Measurements from ENCODE around the gene PPEF2.

The PPEF2 gene

DNA sequence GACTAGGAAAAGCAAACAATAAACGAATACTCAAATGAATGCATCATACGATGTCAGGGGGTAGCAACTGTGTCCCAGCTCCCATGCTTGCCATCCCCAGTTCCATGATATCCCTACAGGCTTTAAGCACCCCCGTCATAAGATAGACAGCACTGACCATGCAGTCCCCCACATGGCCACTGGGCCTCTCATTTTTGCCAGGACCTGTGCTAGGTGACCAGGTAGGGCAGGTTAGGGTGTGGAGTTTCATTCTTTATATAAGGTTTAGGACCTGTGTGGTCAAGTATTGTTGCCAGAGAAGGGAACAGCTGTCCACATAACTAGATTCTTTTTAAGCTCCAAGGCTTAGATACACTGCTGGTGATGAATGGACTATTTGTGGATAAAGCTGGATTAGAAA lies 9.7 kb downstream of the PPEF2 start:
- FAIRE-seq (no peak), DNase-seq (ENCODE audit: insufficient read length) (no peak)
- no peak for TF ChIP-seq TAF1 (IDR thresholded peaks at IDR 0.05; ENCODE audit: borderline replicate concordance, low read depth, low read length)
- TF ChIP-seq POLR2AphosphoS5 (IDR thresholded peaks at IDR 0.05; ENCODE audit: low read depth, low read length) = no peak
- TF ChIP-seq POLR2A (IDR thresholded peaks at IDR 0.05; ENCODE audit: low read depth, low read length) = no peak

DNA sequence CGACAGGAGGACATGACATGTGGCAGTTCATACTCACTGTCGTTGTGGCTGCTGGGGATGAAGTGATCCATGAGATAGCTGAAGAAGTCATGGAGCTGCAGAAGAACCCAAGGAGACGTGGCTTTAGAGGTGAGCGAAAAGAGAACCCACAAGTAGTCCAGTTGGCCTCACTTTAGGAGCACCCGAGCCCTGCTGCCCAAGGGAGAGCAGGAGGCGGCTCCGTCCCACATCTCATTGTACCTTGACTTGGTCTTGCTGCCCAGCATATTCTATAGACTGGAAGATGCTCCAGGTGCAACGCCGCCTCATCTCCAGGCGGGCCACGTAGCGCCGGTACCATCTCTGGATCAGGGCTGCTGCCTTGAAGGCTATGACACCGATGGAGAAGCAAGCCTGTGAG lies 10.6 kb downstream of the PPEF2 start:
- DNase-seq (ENCODE audit: insufficient read length) (no peak), FAIRE-seq (no peak)
- TF ChIP-seq POLR2AphosphoS5 (IDR thresholded peaks at IDR 0.05; ENCODE audit: low read depth, low read length) (no peak), TAF1 (IDR thresholded peaks at IDR 0.05; ENCODE audit: borderline replicate concordance, low read depth, low read length) (no peak), POLR2A (IDR thresholded peaks at IDR 0.05; ENCODE audit: low read depth, low read length) (no peak)

DNA sequence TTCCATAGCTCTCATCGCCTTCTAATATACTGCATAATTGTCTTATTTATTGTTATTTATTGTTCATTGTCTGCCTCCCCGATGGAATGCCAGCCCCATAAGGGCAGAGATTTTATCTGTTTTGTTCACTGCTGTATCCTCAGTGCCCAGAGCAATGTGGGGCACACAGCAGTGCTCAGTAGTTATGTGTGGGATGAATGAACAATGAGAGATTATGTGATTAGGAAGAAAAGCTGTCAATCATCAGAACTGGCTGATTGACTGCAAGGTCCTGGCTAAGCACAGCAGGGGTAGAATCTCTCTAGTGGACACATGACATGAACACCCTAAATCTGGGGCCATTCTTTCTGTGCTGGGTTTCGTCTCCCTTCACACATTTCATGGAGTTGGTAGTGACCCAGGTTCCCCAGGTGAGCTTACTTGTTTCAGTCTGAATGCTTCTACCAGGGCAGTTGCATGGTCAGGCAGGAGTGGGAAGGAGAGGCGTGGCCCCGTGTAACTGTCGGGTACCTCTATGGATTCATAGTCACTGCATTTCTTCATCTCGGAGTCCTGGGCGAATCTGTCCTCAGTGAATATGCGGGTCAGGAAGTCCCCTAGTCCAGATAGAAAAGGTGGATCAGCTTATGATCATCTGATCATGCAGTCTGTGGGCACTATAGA lies 12.6 kb downstream of the PPEF2 start:
- FAIRE-seq (no peak), DNase-seq (ENCODE audit: insufficient read length) (no peak)
- no peak for TF ChIP-seq POLR2AphosphoS5 (IDR thresholded peaks at IDR 0.05; ENCODE audit: low read depth, low read length)
- TF ChIP-seq POLR2A (IDR thresholded peaks at IDR 0.05; ENCODE audit: low read depth, low read length) = no peak
- no peak for TF ChIP-seq TAF1 (IDR thresholded peaks at IDR 0.05; ENCODE audit: borderline replicate concordance, low read depth, low read length)

- DNase-seq (ENCODE audit: insufficient read length) = no peak
- no peak for FAIRE-seq
- TF ChIP-seq POLR2A (IDR thresholded peaks at IDR 0.05; ENCODE audit: low read depth, low read length) (no peak), TAF1 (IDR thresholded peaks at IDR 0.05; ENCODE audit: borderline replicate concordance, low read depth, low read length) (no peak), POLR2AphosphoS5 (IDR thresholded peaks at IDR 0.05; ENCODE audit: low read depth, low read length) (no peak)
Observed at GRCh38 chr4:75886104-75886503, 16.1 kb downstream of the PPEF2 start.

GRCh38 chr4:75881476-75881875 lies 20.8 kb downstream of the PPEF2 start:
- DNase-seq (ENCODE audit: insufficient read length) = no peak
- TF ChIP-seq TAF1 (IDR thresholded peaks at IDR 0.05; ENCODE audit: borderline replicate concordance, low read depth, low read length) (no peak), POLR2AphosphoS5 (IDR thresholded peaks at IDR 0.05; ENCODE audit: low read depth, low read length) (no peak), POLR2A (IDR thresholded peaks at IDR 0.05; ENCODE audit: low read depth, low read length) (no peak)
- no peak for FAIRE-seq

DNA sequence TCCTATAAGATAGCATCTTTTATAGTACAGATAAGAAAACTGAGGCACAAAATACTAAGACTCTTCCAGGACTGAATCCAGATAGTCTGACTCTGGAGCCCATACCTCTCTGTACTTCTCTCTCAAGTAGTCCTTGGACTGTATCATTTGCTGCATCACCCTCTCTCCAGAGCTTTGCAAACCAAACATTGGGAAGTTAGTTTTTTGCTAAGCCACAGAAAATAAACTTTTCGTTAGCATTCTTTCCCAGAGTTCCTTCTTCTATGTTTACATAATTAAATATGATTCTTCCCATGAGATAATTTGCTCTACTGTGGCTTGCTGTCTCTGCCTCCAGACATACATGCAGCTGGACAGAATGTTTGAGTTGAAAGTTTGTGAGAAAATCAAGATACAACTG lies 22.0 kb downstream of the PPEF2 start:
- DNase-seq (ENCODE audit: insufficient read length) = no peak
- TF ChIP-seq TAF1 (IDR thresholded peaks at IDR 0.05; ENCODE audit: borderline replicate concordance, low read depth, low read length) (no peak), POLR2AphosphoS5 (IDR thresholded peaks at IDR 0.05; ENCODE audit: low read depth, low read length) (no peak), POLR2A (IDR thresholded peaks at IDR 0.05; ENCODE audit: low read depth, low read length) (no peak)
- FAIRE-seq = no peak

GRCh38 chr4:75878246-75878756 lies 24.0 kb downstream of the PPEF2 start:
- TF ChIP-seq TAF1 (IDR thresholded peaks at IDR 0.05; ENCODE audit: borderline replicate concordance, low read depth, low read length) (no peak), POLR2A (IDR thresholded peaks at IDR 0.05; ENCODE audit: low read depth, low read length) (no peak), POLR2AphosphoS5 (IDR thresholded peaks at IDR 0.05; ENCODE audit: low read depth, low read length) (no peak)
- no peak for DNase-seq (ENCODE audit: insufficient read length)
- FAIRE-seq = no peak

DNA sequence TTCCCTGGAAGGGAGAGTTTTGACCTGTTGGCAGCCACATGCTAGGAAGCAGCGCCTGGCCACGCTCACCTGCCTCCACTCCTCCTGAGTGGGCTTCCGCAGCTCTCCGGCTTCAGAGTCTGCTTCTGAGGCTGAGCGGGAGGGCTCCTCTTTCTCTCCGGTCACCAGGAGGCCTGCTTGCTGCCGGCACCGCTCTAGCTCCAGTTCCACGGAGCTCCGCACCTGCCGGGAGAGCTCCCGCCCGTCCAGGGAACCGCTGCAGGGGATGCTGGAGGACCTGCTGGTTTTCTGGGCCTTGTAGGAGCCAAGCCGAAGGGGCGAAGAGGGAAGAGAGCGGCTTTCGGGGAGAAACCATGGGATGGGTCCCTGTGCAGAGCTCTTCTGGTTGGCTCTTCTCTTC lies 26.0 kb downstream of the PPEF2 start:
- FAIRE-seq = no peak
- no peak for TF ChIP-seq POLR2AphosphoS5 (IDR thresholded peaks at IDR 0.05; ENCODE audit: low read depth, low read length)

DNA sequence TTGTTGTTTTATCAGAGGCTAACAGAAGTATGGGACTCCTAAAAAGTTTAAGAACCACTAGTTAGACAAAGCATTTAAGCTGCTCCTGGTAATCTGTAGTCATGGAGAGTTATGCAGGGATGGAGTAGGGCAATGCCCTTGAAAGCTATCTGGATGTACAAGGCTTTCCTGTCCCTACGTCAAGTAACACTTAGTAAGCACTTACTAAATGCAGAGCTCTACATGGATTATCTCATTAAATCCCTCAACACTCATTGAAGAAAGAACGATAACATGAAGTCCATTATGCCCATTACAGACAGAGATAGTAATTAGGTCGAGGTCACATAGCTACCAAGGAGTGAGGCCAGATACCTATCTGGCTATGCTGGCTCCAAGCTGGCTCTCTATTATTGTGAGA lies 33.2 kb downstream of the PPEF2 start:
- DNase-seq (ENCODE audit: insufficient read length) (no peak), FAIRE-seq (no peak)
- TF ChIP-seq TAF1 (IDR thresholded peaks at IDR 0.05; ENCODE audit: borderline replicate concordance, low read depth, low read length) (no peak), POLR2A (IDR thresholded peaks at IDR 0.05; ENCODE audit: low read depth, low read length) (no peak), POLR2AphosphoS5 (IDR thresholded peaks at IDR 0.05; ENCODE audit: low read depth, low read length) (no peak)

More for the DNA sequence above, 26.0 kb downstream of the PPEF2 start:
- DNase-seq (ENCODE audit: insufficient read length) = no peak

- DNase-seq (ENCODE audit: insufficient read length) (no peak), FAIRE-seq (no peak)
- TF ChIP-seq TAF1 (IDR thresholded peaks at IDR 0.05; ENCODE audit: borderline replicate concordance, low read depth, low read length) = no peak
- no peak for TF ChIP-seq POLR2A (IDR thresholded peaks at IDR 0.05; ENCODE audit: low read depth, low read length)
- TF ChIP-seq POLR2AphosphoS5 (IDR thresholded peaks at IDR 0.05; ENCODE audit: low read depth, low read length) = no peak
Observed at GRCh38 chr4:75867130-75867529, 35.1 kb downstream of the PPEF2 start.

DNA sequence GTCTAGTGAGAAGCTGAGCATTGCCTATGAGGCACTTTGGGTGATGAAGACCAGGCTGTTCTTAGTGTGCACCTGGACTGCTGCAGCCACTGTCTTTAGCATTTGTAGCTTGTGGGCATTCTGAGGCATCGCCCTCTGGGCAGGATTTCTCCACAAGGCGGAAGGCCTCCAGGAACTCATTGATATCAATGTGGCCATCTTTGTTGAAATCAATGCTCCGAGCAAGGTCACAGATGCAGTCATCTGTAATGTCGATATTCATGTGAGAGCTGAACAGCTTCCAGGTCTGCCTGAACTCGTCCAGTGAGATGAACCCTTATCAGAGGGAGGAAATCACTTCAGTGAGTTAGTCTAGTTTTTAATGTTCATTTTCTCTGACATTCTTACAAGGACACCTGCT lies 41.6 kb downstream of the PPEF2 start:
- no peak for DNase-seq (ENCODE audit: insufficient read length)
- FAIRE-seq = no peak
- TF ChIP-seq TAF1 (IDR thresholded peaks at IDR 0.05; ENCODE audit: borderline replicate concordance, low read depth, low read length) (no peak), POLR2AphosphoS5 (IDR thresholded peaks at IDR 0.05; ENCODE audit: low read depth, low read length) (no peak), POLR2A (IDR thresholded peaks at IDR 0.05; ENCODE audit: low read depth, low read length) (no peak)

DNA sequence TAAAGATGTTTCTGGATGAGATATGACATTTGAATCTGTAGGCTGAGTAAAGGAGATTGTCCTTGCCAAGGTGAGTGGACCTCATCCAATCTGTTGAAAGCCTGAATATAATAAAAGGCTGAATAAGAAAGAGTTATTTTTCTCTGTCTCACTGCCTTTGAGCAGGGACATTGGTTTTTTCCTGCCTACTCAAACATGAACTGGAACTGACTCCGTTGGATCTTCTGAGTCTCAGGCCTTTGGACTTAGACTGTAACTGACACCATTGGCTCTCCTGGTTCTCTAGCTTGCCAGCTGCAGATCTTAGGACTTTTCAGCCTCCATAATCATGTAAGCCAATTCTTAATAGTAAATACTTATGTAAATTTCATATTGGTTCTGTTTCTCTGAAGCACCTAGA lies 43.5 kb downstream of the PPEF2 start:
- DNase-seq (ENCODE audit: insufficient read length) = no peak
- no peak for TF ChIP-seq TAF1 (IDR thresholded peaks at IDR 0.05; ENCODE audit: borderline replicate concordance, low read depth, low read length)
- no peak for TF ChIP-seq POLR2A (IDR thresholded peaks at IDR 0.05; ENCODE audit: low read depth, low read length)
- TF ChIP-seq POLR2AphosphoS5 (IDR thresholded peaks at IDR 0.05; ENCODE audit: low read depth, low read length) = no peak
- FAIRE-seq = no peak
